Bronchial epithelial cell (primary cell): Measurements from ENCODE around the gene LYSET. TPM values are rescaled to one million over a fixed set of nuclear protein-coding genes. Genes with fewer than 3 reads are reported as not detected.

ENCODE experiments used
- DNase-seq: peaks from one replicate; pipeline ENCODE4 v3.0.0-alpha.2; 2010; ENCODE audit warnings: low read depth
- FAIRE-seq: peaks from 2 replicates; lab custom pipeline; 2011; peaks lifted over from hg19 to GRCh38; lab: Jason Lieb, UNC
- H3K27me3 ChIP-seq: 2 replicates; pipeline ENCODE4 v1.5.1; 2011; ENCODE audit warnings: low read length; ENCODE audit not compliant: control insufficient read depth, insufficient read depth
- H3K36me3 ChIP-seq: 2 replicates; pipeline ENCODE4 v1.5.1; 2011; ENCODE audit warnings: low read length; ENCODE audit not compliant: control insufficient read depth, insufficient read depth
- H3K4me3 ChIP-seq: 2 replicates; pipeline ENCODE4 v1.5.1; 2011; ENCODE audit warnings: mild to moderate bottlenecking, low read depth, low read length, control low read depth
- CTCF ChIP-seq: IDR thresholded peaks from 2 replicates; pipeline ENCODE4 v1.5.1; 2011; ENCODE audit warnings: mild to moderate bottlenecking, moderate library complexity, low read length, control low read depth, inconsistent platforms; ENCODE audit not compliant: insufficient read depth, severe bottlenecking
- total RNA-seq: library from RNA; depleted of rRNA; stranded (reverse); fragments of >200 nt; gene quantifications from 2 replicates; pipeline ENCODE4 v1.2.1, GENCODE V29; 2014

Gene LYSET
- total RNA-seq, 1 donor from 2014 or later, result 11.3 TPM

DNA sequence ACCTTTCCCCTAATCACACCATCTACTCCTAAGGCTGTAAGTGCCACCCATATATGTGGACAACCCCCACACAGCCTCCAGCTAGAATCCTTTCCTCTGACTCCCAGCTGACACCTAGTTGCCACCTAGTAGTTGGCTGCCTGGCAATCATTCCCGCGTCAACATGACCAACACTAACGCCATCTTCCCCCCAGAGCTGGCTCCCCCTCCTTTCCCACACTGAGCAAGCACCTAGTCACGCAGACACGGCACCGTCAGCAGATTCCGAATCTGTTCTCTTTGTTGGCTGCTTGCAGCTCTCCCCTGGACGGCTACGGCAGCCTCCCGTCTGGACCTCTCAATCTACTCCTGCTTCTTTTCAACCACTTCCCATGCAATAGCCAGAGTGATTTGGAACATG, 49.7 kb downstream of the LYSET start:
- Histone ChIP-seq H3K27me3 (no peaks in the 10 kb centered on the region), H3K36me3 (no peaks in the 10 kb centered on the region), H3K4me3 (no peak overlapping the region)
- FAIRE-seq, result peak; percentile 81
- TF ChIP-seq CTCF, result no peak
- peak; percentile 95 for DNase-seq

Other genes with a start within 250 kb of the LYSET start
- 24.7 and 39.8 TPM in 2 replicates for gene ITPK1, start 69.4 kb upstream of the LYSET start, total RNA-seq
- 15.8 and 17.2 TPM in 2 replicates for gene MOAP1, start 420 bp upstream of the LYSET start, total RNA-seq
- 11.6 and 14.5 TPM in 2 replicates for gene GON7, start 21.7 kb downstream of the LYSET start, total RNA-seq
- 7.9 and 20.7 TPM in 2 replicates for gene UBR7, start 21.9 kb downstream of the LYSET start, total RNA-seq
- gene BTBD7, start 147.7 kb downstream of the LYSET start, total RNA-seq, result 20.3 and 22.8 TPM in 2 replicates
- gene COX8C, start 161.9 kb downstream of the LYSET start, total RNA-seq, result not detected in 2 replicates
- under 0.01 TPM in 2 replicates for gene UNC79, start 245.6 kb downstream of the LYSET start, total RNA-seq